Peyer's patch (tissue), 4 donors: Measurements from ENCODE around the gene SF3B4. TPM values are rescaled to one million over a fixed set of nuclear protein-coding genes. Genes with fewer than 3 reads are reported as not detected.

Experiments
- DNase-seq, 3 donors: peaks; one replicate each; pipeline ENCODE4 v3.0.0-alpha.2; 2017 to 2019
- H3K27ac ChIP-seq, 4 donors: fragments of 200-600 bp; sonication (generic); one replicate each; pipeline ENCODE4 v1.5.1; 2016 to 2019
- H3K27me3 ChIP-seq, 2 donors: fragments of 200-600 bp; sonication (generic); one replicate each; pipeline ENCODE4 v1.5.1; 2019
- H3K36me3 ChIP-seq, 3 donors: fragments of 200-600 bp; sonication (generic); one replicate each; pipeline ENCODE4 v1.5.1; 2016 to 2019
- H3K4me1 ChIP-seq, 4 donors: fragments of 200-600 bp; sonication (generic); one replicate each; pipeline ENCODE4 v1.5.1; 2016 to 2019
- H3K4me3 ChIP-seq, 4 donors: fragments of 200-600 bp; sonication (generic); 1 replicate in 3 of 4; 2 replicates in 1 of 4; pipeline ENCODE4 v1.5.1; 2016 to 2019; ENCODE audit warnings: mild to moderate bottlenecking in 1 of 4
- H3K9me3 ChIP-seq, 4 donors: fragments of 200-600 bp; sonication (generic); one replicate each; pipeline ENCODE4 v1.5.1; 2016 to 2019; ENCODE audit warnings: mild to moderate bottlenecking in 1 of 4
- CTCF ChIP-seq, 6 experiments: fragments of 450-650 bp in 4 of 6; fragments of 200-600 bp in 2 of 6; sonication (generic) in 1 of 6; IDR thresholded peaks; one replicate each; pipeline ENCODE4 v1.5.1; 2017 to 2019; ENCODE audit warnings: antibody characterized with exemption in 6 of 6, mild to moderate bottlenecking in 3 of 6, moderate library complexity in 1 of 6
- POLR2A ChIP-seq, 2 donors: fragments of 450-650 bp; IDR thresholded peaks; one replicate each; pipeline ENCODE4 v1.5.1; 2017; ENCODE audit warnings: antibody characterized with exemption in 2 of 2, mild to moderate bottlenecking in 2 of 2, moderate library complexity in 2 of 2
- total RNA-seq, 4 donors: library from RNA; depleted of rRNA; stranded (reverse); fragments of >200 nt; gene quantifications; one replicate each; pipeline ENCODE4 v1.1.0, GENCODE V29; 2016

SF3B4 gene
- total RNA-seq, 4 donors from 2014 or later = 21.0 to 32.2 (median 28.2) TPM

DNA sequence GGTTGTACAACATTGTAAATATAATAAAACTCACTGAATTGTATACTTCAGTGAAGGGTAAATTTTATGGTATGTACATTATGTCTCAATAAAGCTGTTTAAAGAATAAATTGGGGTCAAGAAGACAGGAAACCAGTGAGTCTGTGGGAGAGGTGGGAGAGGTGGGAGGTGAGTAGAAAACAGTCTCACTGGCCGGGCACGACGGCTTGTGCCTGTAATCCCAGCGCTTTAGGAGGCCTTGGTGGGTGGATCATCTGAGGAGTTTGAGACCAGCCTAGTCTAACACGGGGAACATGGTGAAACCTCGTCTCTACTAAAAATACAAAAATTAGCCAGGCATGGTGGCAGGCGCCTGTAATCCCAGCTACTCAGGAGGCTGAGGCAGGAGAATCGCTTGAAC, 4.9 kb upstream of the SF3B4 start:
- Histone ChIP-seq H3K4me3 (peak overlapping the region in 2 of 4 donors; percentile 4 to 66), H3K27me3 (no peaks in the 10 kb centered on the region), H3K36me3 (peaks cover 0 to 33% (median 0%) of the 10 kb centered on the region in 3 donors), H3K4me1 (peaks cover 0 to 49% (median 4%) of the 10 kb centered on the region in 4 donors), H3K27ac (peak overlapping the region in 2 of 4 donors; percentile 36 to 53), H3K9me3 (no peaks in the 10 kb centered on the region)
- TF ChIP-seq CTCF (IDR thresholded peaks at IDR 0.05) = no peak
- TF ChIP-seq POLR2A (IDR thresholded peaks at IDR 0.05) = peak in 1 of 2 donors; percentile 18
- DNase-seq = no peak

GRCh38 chr1:149931212-149931790, 3.7 kb upstream of the SF3B4 start:
- H3K27ac ChIP-seq = peak overlapping the region in 1 of 4 donors; percentile 15
- H3K9me3 ChIP-seq = no peaks in the 10 kb centered on the region
- peaks cover 0 to 50% (median 7%) of the 10 kb centered on the region in 4 donors for H3K4me1 ChIP-seq
- no peak for TF ChIP-seq POLR2A (IDR thresholded peaks at IDR 0.05)
- TF ChIP-seq CTCF (IDR thresholded peaks at IDR 0.05) = no peak
- H3K27me3 ChIP-seq = no peaks in the 10 kb centered on the region
- DNase-seq = no peak
- peak overlapping the region in 2 of 4 donors; percentile 13 to 20 for H3K4me3 ChIP-seq
- peaks cover 0 to 35% (median 0%) of the 10 kb centered on the region in 3 donors for H3K36me3 ChIP-seq

- no peak for DNase-seq
- Histone ChIP-seq H3K27ac (peak overlapping the region in 1 of 4 donors; percentile 40), H3K9me3 (no peaks in the 10 kb centered on the region), H3K4me3 (no peak overlapping the region), H3K27me3 (no peaks in the 10 kb centered on the region), H3K4me1 (peaks cover 0 to 61% (median 9%) of the 10 kb centered on the region in 4 donors), H3K36me3 (peaks cover 0 to 50% (median 3%) of the 10 kb centered on the region in 3 donors)
- no peak for TF ChIP-seq POLR2A (IDR thresholded peaks at IDR 0.05)
- TF ChIP-seq CTCF (IDR thresholded peaks at IDR 0.05) = no peak
Observed at GRCh38 chr1:149929856-149930255, 2.3 kb upstream of the SF3B4 start.

GRCh38 chr1:149928401-149928724, 760 bp upstream of the SF3B4 start:
- peak overlapping the region; percentile 64 to 88 (median 73) for H3K4me3 ChIP-seq
- TF ChIP-seq POLR2A (IDR thresholded peaks at IDR 0.05) = no peak
- TF ChIP-seq CTCF (IDR thresholded peaks at IDR 0.05) = no peak
- peaks cover 0 to 47% (median 9%) of the 10 kb centered on the region in 4 donors for H3K4me1 ChIP-seq
- no peaks in the 10 kb centered on the region for H3K9me3 ChIP-seq
- peak overlapping the region; percentile 82 to 93 (median 90) for H3K27ac ChIP-seq
- no peak for DNase-seq
- H3K27me3 ChIP-seq = no peaks in the 10 kb centered on the region
- peaks cover 0 to 62% (median 3%) of the 10 kb centered on the region in 3 donors for H3K36me3 ChIP-seq

GRCh38 chr1:149927056-149927562, 494 bp downstream of the SF3B4 start:
- Histone ChIP-seq H3K4me3 (peak overlapping the region; percentile 64 to 88 (median 73)), H3K36me3 (peaks cover 0 to 71% (median 3%) of the 10 kb centered on the region in 3 donors), H3K27me3 (no peaks in the 10 kb centered on the region), H3K27ac (peak overlapping the region; percentile 82 to 93 (median 90)), H3K4me1 (peaks cover 0 to 44% (median 9%) of the 10 kb centered on the region in 4 donors), H3K9me3 (no peaks in the 10 kb centered on the region)
- TF ChIP-seq CTCF (IDR thresholded peaks at IDR 0.05) (no peak), POLR2A (IDR thresholded peaks at IDR 0.05) (no peak)
- DNase-seq = no peak
